GM12801 (cell line): ENCODE data around the gene CDK11B.

Experiments
- TF ChIP-seq, protein P1 (sequence below): IDR thresholded peaks from one replicate; pipeline ENCODE4 v1.5.1; 2011; ENCODE audit warnings: control low read depth; ENCODE audit not compliant: insufficient read length; ENCODE audit errors: extremely low read depth

The CDK11B gene

DNA sequence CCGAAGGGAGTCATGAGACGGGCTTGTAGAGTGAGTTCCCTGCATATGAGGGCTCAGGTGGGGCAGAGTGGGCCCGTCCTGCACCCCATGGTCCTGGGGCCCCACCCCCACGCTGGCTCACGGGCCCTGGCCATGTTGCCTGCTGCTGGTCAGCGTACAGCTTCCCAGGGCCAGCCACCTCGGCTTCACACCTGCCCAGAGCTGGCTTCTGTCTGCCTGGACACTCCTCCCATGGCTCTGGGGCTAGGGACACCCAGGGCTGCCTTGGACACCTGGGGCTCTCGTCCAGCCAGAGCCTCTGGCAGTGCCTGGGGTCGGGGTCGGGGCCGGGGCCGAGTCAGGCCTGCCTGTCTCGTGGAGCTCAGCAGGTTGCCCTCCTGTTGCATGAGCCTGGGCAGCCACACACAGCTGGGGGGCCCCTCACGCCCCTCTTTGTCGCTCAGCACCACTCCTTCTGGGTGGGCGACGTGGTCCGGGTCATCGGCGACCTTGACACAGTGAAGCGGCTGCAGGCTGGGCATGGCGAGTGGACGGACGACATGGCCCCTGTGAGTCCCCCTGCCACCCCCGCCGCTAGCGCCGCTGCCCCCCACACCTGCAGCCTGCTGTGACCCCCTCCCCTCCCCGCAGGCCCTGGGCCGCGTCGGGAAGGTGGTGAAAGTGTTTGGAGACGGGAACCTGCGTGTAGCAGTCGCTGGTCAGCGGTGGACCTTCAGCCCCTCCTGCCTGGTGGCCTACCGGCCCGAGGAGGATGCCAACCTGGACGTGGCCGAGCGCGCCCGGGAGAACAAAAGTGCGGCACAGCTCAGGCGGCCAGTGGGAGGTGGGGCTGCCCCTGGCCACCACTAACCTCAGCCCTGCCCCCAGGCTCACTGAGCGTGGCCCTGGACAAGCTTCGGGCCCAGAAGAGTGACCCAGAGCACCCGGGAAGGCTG lies 32.3 kb downstream of the CDK11B start:
- TF ChIP-seq, protein P1, sequence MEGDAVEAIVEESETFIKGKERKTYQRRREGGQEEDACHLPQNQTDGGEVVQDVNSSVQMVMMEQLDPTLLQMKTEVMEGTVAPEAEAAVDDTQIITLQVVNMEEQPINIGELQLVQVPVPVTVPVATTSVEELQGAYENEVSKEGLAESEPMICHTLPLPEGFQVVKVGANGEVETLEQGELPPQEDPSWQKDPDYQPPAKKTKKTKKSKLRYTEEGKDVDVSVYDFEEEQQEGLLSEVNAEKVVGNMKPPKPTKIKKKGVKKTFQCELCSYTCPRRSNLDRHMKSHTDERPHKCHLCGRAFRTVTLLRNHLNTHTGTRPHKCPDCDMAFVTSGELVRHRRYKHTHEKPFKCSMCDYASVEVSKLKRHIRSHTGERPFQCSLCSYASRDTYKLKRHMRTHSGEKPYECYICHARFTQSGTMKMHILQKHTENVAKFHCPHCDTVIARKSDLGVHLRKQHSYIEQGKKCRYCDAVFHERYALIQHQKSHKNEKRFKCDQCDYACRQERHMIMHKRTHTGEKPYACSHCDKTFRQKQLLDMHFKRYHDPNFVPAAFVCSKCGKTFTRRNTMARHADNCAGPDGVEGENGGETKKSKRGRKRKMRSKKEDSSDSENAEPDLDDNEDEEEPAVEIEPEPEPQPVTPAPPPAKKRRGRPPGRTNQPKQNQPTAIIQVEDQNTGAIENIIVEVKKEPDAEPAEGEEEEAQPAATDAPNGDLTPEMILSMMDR, result no peak

DNA sequence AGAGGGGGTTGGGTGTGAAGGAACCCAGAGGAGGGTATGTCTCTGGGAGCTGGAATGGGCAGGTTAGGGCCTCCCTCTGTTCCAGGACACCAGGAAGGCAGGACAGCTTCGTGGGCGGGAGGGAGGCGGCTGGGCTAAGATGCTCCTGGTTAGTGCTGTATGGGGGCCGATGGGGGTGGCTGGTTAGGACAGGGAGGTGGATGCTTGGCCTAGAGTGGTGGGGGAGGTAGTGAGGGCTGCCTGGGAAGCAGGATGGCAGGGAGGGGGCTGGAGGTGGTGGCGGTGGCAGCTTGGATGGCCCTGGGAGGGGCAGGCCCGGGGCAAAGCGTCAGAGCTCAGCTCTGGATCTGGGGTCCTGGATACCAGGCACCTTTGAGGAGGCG lies 33.0 kb downstream of the CDK11B start:
- TF ChIP-seq, protein P1, result no peak

DNA sequence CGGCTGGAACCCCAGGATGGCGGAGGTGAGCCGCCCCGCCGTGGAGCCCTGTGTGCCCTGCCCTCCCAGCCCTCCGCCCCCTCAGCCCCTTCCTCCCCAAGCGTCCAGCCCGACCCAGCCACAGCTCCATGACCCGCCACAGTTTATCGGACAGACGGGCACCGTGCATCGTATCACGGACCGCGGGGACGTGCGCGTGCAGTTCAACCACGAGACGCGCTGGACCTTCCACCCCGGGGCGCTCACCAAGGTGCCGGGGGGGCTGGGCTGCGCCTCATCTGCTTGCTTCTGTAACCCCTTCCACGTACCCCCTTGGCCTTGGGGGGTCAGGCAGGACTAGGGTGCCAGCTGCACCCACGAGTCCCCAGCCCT lies 33.4 kb downstream of the CDK11B start:
- TF ChIP-seq, protein P1, result no peak

GRCh38 chr1:1624443-1625403 lies 34.1 kb downstream of the CDK11B start:
- TF ChIP-seq, protein P1, result no peak

- TF ChIP-seq, protein P1, result no peak
These were observed 35.0 kb downstream of the CDK11B start for GRCh38 chr1:1623631-1624442.

DNA sequence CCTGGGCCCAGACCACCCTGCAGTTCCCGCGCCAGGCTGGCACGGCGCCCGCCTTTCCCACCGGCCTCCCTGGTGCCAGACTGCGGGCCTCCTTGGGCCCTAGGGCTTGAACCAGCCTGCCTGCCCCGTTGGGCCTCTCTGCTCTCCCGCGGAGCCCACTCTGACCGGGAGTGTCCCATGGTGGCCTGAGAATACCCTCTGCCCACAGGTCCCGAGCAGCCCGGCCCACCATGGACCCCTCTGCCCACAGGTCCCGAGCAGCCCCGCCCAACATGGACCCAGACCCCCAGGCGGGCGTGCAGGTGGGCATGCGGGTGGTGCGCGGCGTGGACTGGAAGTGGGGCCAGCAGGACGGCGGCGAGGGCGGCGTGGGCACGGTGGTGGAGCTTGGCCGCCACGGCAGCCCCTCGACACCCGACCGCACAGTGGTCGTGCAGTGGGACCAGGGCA lies 35.6 kb downstream of the CDK11B start:
- TF ChIP-seq, protein P1, result no peak
